Cardiac muscle cell (in vitro differentiated cells and primary cell): ENCODE results near the gene TEX36. TPM values are rescaled to one million over a fixed set of nuclear protein-coding genes. Genes with fewer than 3 reads are reported as not detected.
"Not testable (repeated sequence)": the region's sequence is repeated elsewhere in the genome, so short reads cannot be mapped to it uniquely, and the experiment has no call there.

Experiments used
- DNase-seq, 2 donors: peaks; one replicate each; pipeline versions ENCODE4 v3.0.0 to v3.0.0-alpha.2; 2010 to 2017; ENCODE audit warnings: low read depth in 1 of 2, low spot score in 1 of 2
- H3K27ac ChIP-seq: fragments of 200-600 bp; sonication (generic); 2 replicates; pipeline ENCODE4 v1.5.1; 2016
- H3K27me3 ChIP-seq: fragments of 200-600 bp; sonication (generic); 2 replicates; pipeline ENCODE4 v1.6.0; 2016; ENCODE audit warnings: control low read depth
- H3K36me3 ChIP-seq: fragments of 200-600 bp; sonication (generic); 2 replicates; pipeline ENCODE4 v1.5.1; 2016; ENCODE audit warnings: control low read depth
- H3K4me1 ChIP-seq: fragments of 200-600 bp; sonication (generic); 2 replicates; pipeline ENCODE4 v1.8.1; 2017; ENCODE audit warnings: low read depth, mild to moderate bottlenecking, mixed run types
- H3K4me3 ChIP-seq: fragments of 200-600 bp; sonication (generic); 2 replicates; pipeline ENCODE4 v1.5.1; 2016; ENCODE audit warnings: mild to moderate bottlenecking
- H3K9me3 ChIP-seq: fragments of 200-600 bp; sonication (generic); 2 replicates; pipeline ENCODE4 v1.5.1; 2017; ENCODE audit warnings: low read depth, mild to moderate bottlenecking, control low read depth
- CTCF ChIP-seq: IDR thresholded peaks from 2 replicates; pipeline ENCODE4 v1.5.1; 2012; ENCODE audit warnings: low read depth, mild to moderate bottlenecking, low read length
- polyA plus RNA-seq: library from polyadenylated mRNA; unstranded; fragments of >200 nt; fragmentation: Nextera tagmentation; extraction: Ambion mirVana; gene quantifications from 2 replicates; pipeline ENCODE4 v1.2.1, GENCODE V29; 2016
- total RNA-seq: library from RNA; depleted of rRNA; stranded (reverse); fragments of >200 nt; gene quantifications from 2 replicates; pipeline ENCODE4 v1.2.3, GENCODE V29; 2016

TEX36 gene
- total and polyA plus RNA-seq, 2 experiments from 2014 or later: not detected

- no peak overlapping the region for H3K27ac ChIP-seq
Observed at GRCh38 chr10:125656523-125656922, 26.4 kb downstream of the TEX36 start.

GRCh38 chr10:125653113-125653512 lies 29.9 kb downstream of the TEX36 start:
- not testable (repeated sequence) for H3K27me3 ChIP-seq, DNase-seq, H3K27ac ChIP-seq, H3K9me3 ChIP-seq, H3K4me1 ChIP-seq, H3K36me3 ChIP-seq, H3K4me3 ChIP-seq

More at GRCh38 chr10:125656523-125656922, 26.4 kb downstream of the TEX36 start:
- Histone ChIP-seq H3K4me3 (no peak overlapping the region), H3K4me1 (no peaks in the 10 kb centered on the region), H3K27me3 (no peaks in the 10 kb centered on the region), H3K36me3 (no peaks in the 10 kb centered on the region), H3K9me3 (no peaks in the 10 kb centered on the region)
- DNase-seq: no peak
- TF ChIP-seq CTCF: no peak

GRCh38 chr10:125646311-125646710 lies 36.7 kb downstream of the TEX36 start:
- H3K36me3 ChIP-seq: no peaks in the 10 kb centered on the region
- no peaks in the 10 kb centered on the region for H3K27me3 ChIP-seq
- no peak for TF ChIP-seq CTCF
- no peak for DNase-seq
- H3K4me1 ChIP-seq: no peaks in the 10 kb centered on the region
- no peak overlapping the region for H3K27ac ChIP-seq
- no peaks in the 10 kb centered on the region for H3K9me3 ChIP-seq
- no peak overlapping the region for H3K4me3 ChIP-seq

- TF ChIP-seq CTCF: no peak
- Histone ChIP-seq H3K27ac (no peak overlapping the region), H3K27me3 (no peaks in the 10 kb centered on the region), H3K4me3 (no peak overlapping the region), H3K9me3 (no peaks in the 10 kb centered on the region), H3K36me3 (no peaks in the 10 kb centered on the region), H3K4me1 (no peaks in the 10 kb centered on the region)
- no peak for DNase-seq
Observed at GRCh38 chr10:125641398-125641797, 41.6 kb downstream of the TEX36 start.

- Histone ChIP-seq H3K4me1 (no peaks in the 10 kb centered on the region), H3K4me3 (no peak overlapping the region), H3K9me3 (no peaks in the 10 kb centered on the region), H3K36me3 (no peaks in the 10 kb centered on the region), H3K27ac (no peak overlapping the region), H3K27me3 (no peaks in the 10 kb centered on the region)
- no peak for TF ChIP-seq CTCF
- no peak for DNase-seq
Observed at GRCh38 chr10:125640653-125641052, 42.3 kb downstream of the TEX36 start.

GRCh38 chr10:125639846-125640245 lies 43.1 kb downstream of the TEX36 start:
- DNase-seq: no peak
- H3K36me3 ChIP-seq: no peaks in the 10 kb centered on the region
- no peaks in the 10 kb centered on the region for H3K9me3 ChIP-seq
- H3K27me3 ChIP-seq: no peaks in the 10 kb centered on the region
- no peaks in the 10 kb centered on the region for H3K4me1 ChIP-seq
- no peak overlapping the region for H3K27ac ChIP-seq
- no peak for TF ChIP-seq CTCF
- H3K4me3 ChIP-seq: no peak overlapping the region
